ENCODE results near the gene UBL3. TPM values are rescaled to one million over a fixed set of nuclear protein-coding genes. Genes with fewer than 3 reads are reported as not detected.

UBL3 gene
- total RNA-seq, 1 experiment from 2014 or later = 19.0 TPM

DNA sequence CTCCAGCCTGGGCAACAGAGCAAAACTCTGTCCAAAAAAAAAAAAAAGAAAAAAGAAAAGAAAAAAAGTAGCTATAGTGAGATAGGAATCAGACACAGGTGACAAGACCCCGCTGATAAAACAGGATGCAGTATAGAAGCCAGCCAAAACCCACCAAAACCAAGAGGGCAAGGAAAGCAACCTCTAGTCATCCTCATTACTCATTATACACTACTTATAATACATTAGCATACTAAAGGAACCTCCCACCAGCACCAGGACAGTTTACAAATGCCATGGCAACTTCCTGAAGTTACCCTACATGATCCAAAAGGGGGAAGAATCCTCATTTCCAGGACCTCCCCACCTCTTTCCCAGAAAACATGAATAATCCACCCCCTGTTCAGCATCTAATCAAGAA, 35.6 kb upstream of the UBL3 start:
- no peak for DNase-seq
- Histone ChIP-seq H3K79me1 (ENCODE audit: insufficient read depth, low read depth, low read length, poor library complexity, severe bottlenecking) (no peaks in the 10 kb centered on the region), H3K18ac (ENCODE audit: insufficient read length, low read depth, low read length) (no peak overlapping the region), H4K8ac (replicated peaks; ENCODE audit: insufficient read length, low read depth, low read length) (no peak overlapping the region), H3K56ac (ENCODE audit: insufficient read length, low read depth, low read length) (no peak overlapping the region), H3K9me3 (ENCODE audit: control insufficient read depth, low read depth, low read length) (no peaks in the 10 kb centered on the region), H2AFZ (ENCODE audit: low read length) (no peak overlapping the region), H3K23ac (ENCODE audit: insufficient read length, low read depth, low read length) (no peak overlapping the region), H4K5ac (ENCODE audit: insufficient read length, low read depth, low read length) (no peak overlapping the region), H4K91ac (ENCODE audit: insufficient read length, low read depth, low read length) (no peak overlapping the region), H2BK5ac (ENCODE audit: insufficient read length, low read length) (no peak overlapping the region), H2BK12ac (ENCODE audit: insufficient read length, low read depth, low read length) (no peak overlapping the region), H2BK20ac (ENCODE audit: low read depth, low read length, poor library complexity, severe bottlenecking) (no peak overlapping the region), H3K27ac (ENCODE audit: insufficient read length, low read depth, low read length) (no peak overlapping the region), H3K79me2 (ENCODE audit: insufficient read depth, low read length) (no peaks in the 10 kb centered on the region), H3K27me3 (ENCODE audit: insufficient read depth, low read length) (no peaks in the 10 kb centered on the region), H3K23me2 (ENCODE audit: insufficient read length, low read depth, low read length, poor library complexity, severe bottlenecking) (no peaks in the 10 kb centered on the region), H3K4me1 (ENCODE audit: insufficient read depth, low read length) (peaks cover 7% of the 10 kb centered on the region; the same call in 1 of the 2 replicates), H2AK5ac (ENCODE audit: insufficient read length, low read length) (no peak overlapping the region), H2BK120ac (ENCODE audit: low read depth, low read length, poor library complexity, severe bottlenecking) (no peak overlapping the region), H2BK15ac (ENCODE audit: low read depth, low read length) (no peak overlapping the region), H3K14ac (ENCODE audit: insufficient read depth, low read length) (no peak overlapping the region), H3K4ac (ENCODE audit: low read depth, low read length) (no peak overlapping the region), H4K20me1 (ENCODE audit: control insufficient read depth, insufficient read depth, insufficient read length) (no peaks in the 10 kb centered on the region), H3K4me2 (ENCODE audit: insufficient read depth, insufficient read length, low read length) (no peak overlapping the region), H3T11ph (ENCODE audit: low read length) (no peak overlapping the region), H3K9ac (ENCODE audit: extremely low read depth, insufficient read length, low read length) (no peak overlapping the region)
- no peak overlapping the region for H3K4me3 Mint-ChIP-seq
- no peaks in the 10 kb centered on the region for H3K36me3 Mint-ChIP-seq (ENCODE audit: insufficient read depth in 1 of 3, low read depth in 3 of 3)
- TF ChIP-seq, protein P1, sequence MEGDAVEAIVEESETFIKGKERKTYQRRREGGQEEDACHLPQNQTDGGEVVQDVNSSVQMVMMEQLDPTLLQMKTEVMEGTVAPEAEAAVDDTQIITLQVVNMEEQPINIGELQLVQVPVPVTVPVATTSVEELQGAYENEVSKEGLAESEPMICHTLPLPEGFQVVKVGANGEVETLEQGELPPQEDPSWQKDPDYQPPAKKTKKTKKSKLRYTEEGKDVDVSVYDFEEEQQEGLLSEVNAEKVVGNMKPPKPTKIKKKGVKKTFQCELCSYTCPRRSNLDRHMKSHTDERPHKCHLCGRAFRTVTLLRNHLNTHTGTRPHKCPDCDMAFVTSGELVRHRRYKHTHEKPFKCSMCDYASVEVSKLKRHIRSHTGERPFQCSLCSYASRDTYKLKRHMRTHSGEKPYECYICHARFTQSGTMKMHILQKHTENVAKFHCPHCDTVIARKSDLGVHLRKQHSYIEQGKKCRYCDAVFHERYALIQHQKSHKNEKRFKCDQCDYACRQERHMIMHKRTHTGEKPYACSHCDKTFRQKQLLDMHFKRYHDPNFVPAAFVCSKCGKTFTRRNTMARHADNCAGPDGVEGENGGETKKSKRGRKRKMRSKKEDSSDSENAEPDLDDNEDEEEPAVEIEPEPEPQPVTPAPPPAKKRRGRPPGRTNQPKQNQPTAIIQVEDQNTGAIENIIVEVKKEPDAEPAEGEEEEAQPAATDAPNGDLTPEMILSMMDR (conservative IDR thresholded peaks at IDR 0.05) = no peak
- no CpG with 5 or more reads among the region's 1 CpG for WGBS (ENCODE audit: extremely low coverage, insufficient read length, low lambda C conversion rate)
- H3K27ac Mint-ChIP-seq = no peak overlapping the region; a peak in 1 of 7 replicates
- peaks cover 53 to 56% of the 10 kb centered on the region in 2 experiments for H3K4me1 Mint-ChIP-seq
- no peaks in the 10 kb centered on the region for H3K9me3 Mint-ChIP-seq
- no peaks in the 10 kb centered on the region; the same call in 1 of the 2 replicates for H3K27me3 Mint-ChIP-seq (ENCODE audit: low read depth)
